Measurements from ENCODE around the gene NRIP1. TPM values are rescaled to one million over a fixed set of nuclear protein-coding genes. Genes with fewer than 3 reads are reported as not detected.

NRIP1 gene
- total and polyA plus RNA-seq, 10 of the 15 experiments (the other 5 are each of a cell fraction or from before 2014, with no cell fraction given): 2.9 to 26.1 (median 9.3) TPM

GRCh38 chr21:15064576-15065391 is at the start of gene NRIP1 (continued):
- TF ChIP-seq E2F8 (IDR thresholded peaks at IDR 0.05; ENCODE audit: low read depth, partially characterized antibody): no peak
- TF ChIP-seq, protein P1, sequence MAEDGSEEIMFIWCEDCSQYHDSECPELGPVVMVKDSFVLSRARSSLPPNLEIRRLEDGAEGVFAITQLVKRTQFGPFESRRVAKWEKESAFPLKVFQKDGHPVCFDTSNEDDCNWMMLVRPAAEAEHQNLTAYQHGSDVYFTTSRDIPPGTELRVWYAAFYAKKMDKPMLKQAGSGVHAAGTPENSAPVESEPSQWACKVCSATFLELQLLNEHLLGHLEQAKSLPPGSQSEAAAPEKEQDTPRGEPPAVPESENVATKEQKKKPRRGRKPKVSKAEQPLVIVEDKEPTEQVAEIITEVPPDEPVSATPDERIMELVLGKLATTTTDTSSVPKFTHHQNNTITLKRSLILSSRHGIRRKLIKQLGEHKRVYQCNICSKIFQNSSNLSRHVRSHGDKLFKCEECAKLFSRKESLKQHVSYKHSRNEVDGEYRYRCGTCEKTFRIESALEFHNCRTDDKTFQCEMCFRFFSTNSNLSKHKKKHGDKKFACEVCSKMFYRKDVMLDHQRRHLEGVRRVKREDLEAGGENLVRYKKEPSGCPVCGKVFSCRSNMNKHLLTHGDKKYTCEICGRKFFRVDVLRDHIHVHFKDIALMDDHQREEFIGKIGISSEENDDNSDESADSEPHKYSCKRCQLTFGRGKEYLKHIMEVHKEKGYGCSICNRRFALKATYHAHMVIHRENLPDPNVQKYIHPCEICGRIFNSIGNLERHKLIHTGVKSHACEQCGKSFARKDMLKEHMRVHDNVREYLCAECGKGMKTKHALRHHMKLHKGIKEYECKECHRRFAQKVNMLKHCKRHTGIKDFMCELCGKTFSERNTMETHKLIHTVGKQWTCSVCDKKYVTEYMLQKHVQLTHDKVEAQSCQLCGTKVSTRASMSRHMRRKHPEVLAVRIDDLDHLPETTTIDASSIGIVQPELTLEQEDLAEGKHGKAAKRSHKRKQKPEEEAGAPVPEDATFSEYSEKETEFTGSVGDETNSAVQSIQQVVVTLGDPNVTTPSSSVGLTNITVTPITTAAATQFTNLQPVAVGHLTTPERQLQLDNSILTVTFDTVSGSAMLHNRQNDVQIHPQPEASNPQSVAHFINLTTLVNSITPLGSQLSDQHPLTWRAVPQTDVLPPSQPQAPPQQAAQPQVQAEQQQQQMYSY (CRISPR knock-in tag; IDR thresholded peaks at IDR 0.05): no peak
- TF ChIP-seq BCL11A (IDR thresholded peaks at IDR 0.05; ENCODE audit: low read depth, low read length): no peak
- TF ChIP-seq ELK1 (IDR thresholded peaks at IDR 0.05; ENCODE audit: low read depth, low read length): no peak
- no peak for TF ChIP-seq EZH2 (IDR thresholded peaks at IDR 0.05; ENCODE audit: borderline replicate concordance, control insufficient read depth, low read depth, low read length)
- no peak for TF ChIP-seq NBN (IDR thresholded peaks at IDR 0.05)
- no peak for TF ChIP-seq NFIC (IDR thresholded peaks at IDR 0.05; ENCODE audit: low read depth, low read length)
- peak; percentile 64 for TF ChIP-seq PKNOX1 (IDR thresholded peaks at IDR 0.05)
- TF ChIP-seq SPI1 (IDR thresholded peaks at IDR 0.05; ENCODE audit: borderline replicate concordance, insufficient read depth, low read depth, low read length): no peak
- no peak for TF ChIP-seq PML (IDR thresholded peaks at IDR 0.05; ENCODE audit: low read length)
- TF ChIP-seq RELA (IDR thresholded peaks at IDR 0.05; ENCODE audit: borderline replicate concordance, partially characterized antibody): no peak
- TF ChIP-seq LARP7 (IDR thresholded peaks at IDR 0.05): peak; percentile 75; the same call in 1 of the 2 replicates
- TF ChIP-seq, protein P2, sequence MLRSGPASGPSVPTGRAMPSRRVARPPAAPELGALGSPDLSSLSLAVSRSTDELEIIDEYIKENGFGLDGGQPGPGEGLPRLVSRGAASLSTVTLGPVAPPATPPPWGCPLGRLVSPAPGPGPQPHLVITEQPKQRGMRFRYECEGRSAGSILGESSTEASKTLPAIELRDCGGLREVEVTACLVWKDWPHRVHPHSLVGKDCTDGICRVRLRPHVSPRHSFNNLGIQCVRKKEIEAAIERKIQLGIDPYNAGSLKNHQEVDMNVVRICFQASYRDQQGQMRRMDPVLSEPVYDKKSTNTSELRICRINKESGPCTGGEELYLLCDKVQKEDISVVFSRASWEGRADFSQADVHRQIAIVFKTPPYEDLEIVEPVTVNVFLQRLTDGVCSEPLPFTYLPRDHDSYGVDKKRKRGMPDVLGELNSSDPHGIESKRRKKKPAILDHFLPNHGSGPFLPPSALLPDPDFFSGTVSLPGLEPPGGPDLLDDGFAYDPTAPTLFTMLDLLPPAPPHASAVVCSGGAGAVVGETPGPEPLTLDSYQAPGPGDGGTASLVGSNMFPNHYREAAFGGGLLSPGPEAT (IDR thresholded peaks at IDR 0.05; ENCODE audit: low read depth): no peak
- TF ChIP-seq SMC3 (IDR thresholded peaks at IDR 0.05; ENCODE audit: borderline replicate concordance, low read length): no peak
- TF ChIP-seq NRF1 (conservative IDR thresholded peaks at IDR 0.05; ENCODE audit: low read depth, low read length): no peak
- TF ChIP-seq USF1 (IDR thresholded peaks at IDR 0.05; ENCODE audit: borderline replicate concordance, extremely low read length, insufficient read depth, low read depth, low read length): no peak

Measured in GM12878 (cell line).